ENCODE results near the gene THOC3.
"Not testable (repeated sequence)": the region's sequence is repeated elsewhere in the genome, so short reads cannot be mapped to it uniquely, and the experiment has no call there.

GRCh38 chr5:175954107-175954506 is 14.0 kb downstream of the THOC3 start:
- TF ChIP-seq, protein P1, sequence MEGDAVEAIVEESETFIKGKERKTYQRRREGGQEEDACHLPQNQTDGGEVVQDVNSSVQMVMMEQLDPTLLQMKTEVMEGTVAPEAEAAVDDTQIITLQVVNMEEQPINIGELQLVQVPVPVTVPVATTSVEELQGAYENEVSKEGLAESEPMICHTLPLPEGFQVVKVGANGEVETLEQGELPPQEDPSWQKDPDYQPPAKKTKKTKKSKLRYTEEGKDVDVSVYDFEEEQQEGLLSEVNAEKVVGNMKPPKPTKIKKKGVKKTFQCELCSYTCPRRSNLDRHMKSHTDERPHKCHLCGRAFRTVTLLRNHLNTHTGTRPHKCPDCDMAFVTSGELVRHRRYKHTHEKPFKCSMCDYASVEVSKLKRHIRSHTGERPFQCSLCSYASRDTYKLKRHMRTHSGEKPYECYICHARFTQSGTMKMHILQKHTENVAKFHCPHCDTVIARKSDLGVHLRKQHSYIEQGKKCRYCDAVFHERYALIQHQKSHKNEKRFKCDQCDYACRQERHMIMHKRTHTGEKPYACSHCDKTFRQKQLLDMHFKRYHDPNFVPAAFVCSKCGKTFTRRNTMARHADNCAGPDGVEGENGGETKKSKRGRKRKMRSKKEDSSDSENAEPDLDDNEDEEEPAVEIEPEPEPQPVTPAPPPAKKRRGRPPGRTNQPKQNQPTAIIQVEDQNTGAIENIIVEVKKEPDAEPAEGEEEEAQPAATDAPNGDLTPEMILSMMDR (IDR thresholded peaks at IDR 0.05; ENCODE audit: poor library complexity), result not testable (repeated sequence)
- TF ChIP-seq EZH2 (IDR thresholded peaks at IDR 0.05; ENCODE audit: borderline replicate concordance), result not testable (repeated sequence)

Measured in hepatocyte (in vitro differentiated cells).